VCaP (cell line): ENCODE results near the gene FBXL15.
"Not testable (repeated sequence)": the region's sequence is repeated elsewhere in the genome, so short reads cannot be mapped to it uniquely, and the experiment has no call there.

Source experiments
- H3K27ac ChIP-seq: fragments of 450-650 bp; 2 replicates; pipeline ENCODE4 v1.5.1; 2017
- TF ChIP-seq, protein P1 (sequence below): fragments of 450-650 bp; conservative IDR thresholded peaks from 2 replicates; pipeline ENCODE4 v1.5.1; 2017; ENCODE audit warnings: mild to moderate bottlenecking, moderate library complexity

The FBXL15 gene

DNA sequence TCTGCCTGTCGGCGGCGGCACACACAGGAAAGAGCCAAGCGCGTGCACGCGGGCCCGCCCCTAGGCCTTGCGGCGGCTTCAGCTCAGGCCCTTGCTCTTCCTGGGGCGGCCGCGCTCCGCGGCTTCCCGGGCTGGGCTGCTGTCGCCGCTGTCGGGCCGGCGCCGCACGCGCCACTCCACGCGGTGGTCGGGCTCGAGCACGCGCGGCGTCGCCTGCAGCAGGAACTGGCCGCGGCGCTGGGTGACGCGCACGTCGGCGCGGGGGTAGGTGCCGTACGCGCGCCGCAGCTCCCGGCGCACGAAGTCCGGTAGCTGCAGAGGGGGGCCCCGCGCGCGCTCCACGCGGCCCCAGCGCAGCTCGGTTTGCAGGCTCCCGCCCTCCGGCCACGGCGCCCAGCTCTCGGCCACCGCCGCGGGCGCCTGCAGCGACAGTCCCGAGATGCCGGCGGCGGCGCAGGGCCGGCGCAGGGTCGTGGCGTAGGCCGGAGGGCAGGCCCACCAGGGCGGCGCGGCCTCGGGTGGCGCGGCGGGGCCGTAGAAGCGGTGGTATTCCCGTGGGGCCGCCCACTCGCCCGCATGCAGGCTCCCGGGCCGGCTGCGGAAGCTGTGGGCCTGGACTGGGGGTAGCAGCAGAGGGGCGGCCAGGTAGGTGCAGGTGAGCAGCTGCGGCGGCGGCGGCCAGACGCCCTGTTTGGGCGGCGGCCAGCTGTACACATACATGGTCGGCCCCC, 29.9 kb downstream of the FBXL15 start:
- TF ChIP-seq, protein P1, sequence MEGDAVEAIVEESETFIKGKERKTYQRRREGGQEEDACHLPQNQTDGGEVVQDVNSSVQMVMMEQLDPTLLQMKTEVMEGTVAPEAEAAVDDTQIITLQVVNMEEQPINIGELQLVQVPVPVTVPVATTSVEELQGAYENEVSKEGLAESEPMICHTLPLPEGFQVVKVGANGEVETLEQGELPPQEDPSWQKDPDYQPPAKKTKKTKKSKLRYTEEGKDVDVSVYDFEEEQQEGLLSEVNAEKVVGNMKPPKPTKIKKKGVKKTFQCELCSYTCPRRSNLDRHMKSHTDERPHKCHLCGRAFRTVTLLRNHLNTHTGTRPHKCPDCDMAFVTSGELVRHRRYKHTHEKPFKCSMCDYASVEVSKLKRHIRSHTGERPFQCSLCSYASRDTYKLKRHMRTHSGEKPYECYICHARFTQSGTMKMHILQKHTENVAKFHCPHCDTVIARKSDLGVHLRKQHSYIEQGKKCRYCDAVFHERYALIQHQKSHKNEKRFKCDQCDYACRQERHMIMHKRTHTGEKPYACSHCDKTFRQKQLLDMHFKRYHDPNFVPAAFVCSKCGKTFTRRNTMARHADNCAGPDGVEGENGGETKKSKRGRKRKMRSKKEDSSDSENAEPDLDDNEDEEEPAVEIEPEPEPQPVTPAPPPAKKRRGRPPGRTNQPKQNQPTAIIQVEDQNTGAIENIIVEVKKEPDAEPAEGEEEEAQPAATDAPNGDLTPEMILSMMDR = no peak
- H3K27ac ChIP-seq = peak overlapping the region; percentile 99

DNA sequence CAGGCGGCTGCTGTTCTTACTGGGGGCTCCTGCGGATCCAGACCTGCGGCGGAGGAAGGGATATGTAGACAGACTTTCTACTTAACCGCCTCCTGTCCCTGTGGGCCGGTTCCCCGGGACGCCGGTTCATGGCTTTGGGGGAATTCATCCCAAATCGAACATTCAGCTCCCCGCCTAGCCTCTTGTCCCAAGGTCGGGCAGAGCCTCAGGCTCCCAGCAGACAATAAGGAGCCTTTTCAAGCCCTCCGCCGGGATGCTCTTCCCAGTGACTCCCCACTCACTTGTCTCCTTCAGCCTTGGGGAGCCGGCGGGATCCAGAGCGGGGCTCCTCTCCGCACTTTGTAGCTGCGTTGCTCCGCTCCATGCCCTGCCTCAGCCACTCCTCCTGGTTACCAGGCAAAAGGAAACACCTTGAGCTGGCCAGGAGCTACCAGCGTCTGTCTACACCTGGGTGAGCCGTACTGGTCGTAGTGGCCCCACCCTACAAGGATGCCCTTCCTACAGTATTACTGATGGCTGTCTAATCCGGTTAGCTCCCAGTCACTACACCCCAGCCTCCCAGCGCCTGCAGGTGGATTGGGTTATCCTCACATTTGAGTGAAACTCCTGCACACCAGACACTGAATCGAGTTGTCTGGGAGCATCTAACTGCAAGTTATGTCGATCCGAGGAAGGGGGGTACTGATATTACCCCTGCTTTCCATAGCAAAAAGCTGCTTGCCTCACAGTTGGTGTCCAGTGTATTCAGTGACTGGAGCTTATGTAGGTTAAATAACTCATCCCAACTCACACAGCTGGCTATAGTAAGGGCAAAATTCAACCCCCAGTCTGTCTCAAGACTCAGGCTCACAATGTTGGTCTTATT, 30.7 kb downstream of the FBXL15 start, which contains the start of gene C10orf95:
Gene C10orf95, minus strand, starts transcription at position 439 of the 865 bp plus-strand sequence. CDS start 450 bp downstream, outside the sequence.
- H3K27ac ChIP-seq = peak within 1 kb of the TSS; percentile 99
- TF ChIP-seq, protein P1 = no peak

DNA sequence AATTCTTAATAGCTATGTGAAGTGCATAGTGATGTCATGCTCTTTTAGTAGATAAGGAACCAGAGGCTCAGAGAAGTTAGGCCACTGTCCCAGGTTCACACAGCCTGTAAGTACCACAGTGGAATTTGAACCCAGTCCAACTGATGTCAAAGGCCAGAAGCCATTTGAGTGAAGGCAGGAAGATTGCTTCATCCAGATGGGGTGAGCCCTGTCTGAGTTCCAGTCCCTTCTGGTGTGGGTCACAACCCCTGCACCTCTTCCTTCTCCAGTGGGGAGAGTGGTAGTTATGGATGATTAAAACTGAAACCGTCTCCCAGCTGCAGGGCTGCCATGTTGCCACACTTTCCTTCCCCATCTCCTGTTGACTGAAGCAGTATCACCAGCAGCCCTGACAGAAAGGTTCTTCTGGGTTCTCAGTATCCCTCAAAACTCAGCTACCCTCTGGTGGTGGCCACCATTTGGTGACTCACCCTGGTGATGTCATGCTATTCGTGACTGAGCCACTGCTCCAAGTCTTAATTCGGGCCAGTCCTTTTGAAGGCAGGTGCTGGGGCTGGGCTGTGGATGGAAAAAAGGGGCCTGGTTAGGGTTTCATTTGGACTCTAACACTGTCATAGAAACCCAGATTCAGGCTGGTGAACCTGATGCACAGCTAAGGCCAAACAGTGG, 32.2 kb downstream of the FBXL15 start:
- H3K27ac ChIP-seq = no peak overlapping the region
- TF ChIP-seq, protein P1 = no peak

DNA sequence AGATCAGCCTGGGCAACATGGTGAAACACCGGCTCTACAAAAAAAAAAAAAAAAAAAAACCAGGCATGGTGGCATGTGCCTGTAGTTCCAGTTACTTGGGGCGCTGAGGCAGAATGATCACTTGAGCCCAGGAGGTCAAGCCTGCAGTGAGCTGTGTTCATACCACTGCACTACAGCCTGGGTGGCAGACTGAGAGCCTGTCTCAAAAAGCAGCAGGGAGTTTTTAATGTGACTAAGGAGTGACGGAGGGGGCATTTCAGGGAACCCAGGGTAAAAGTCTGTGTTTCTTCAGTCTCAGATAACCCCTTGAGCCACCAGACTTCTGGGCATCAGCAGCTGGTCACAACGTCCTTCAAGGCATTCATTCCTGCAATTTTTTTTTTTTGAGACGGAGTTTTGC, 32.9 kb downstream of the FBXL15 start:
- no peak overlapping the region for H3K27ac ChIP-seq

DNA sequence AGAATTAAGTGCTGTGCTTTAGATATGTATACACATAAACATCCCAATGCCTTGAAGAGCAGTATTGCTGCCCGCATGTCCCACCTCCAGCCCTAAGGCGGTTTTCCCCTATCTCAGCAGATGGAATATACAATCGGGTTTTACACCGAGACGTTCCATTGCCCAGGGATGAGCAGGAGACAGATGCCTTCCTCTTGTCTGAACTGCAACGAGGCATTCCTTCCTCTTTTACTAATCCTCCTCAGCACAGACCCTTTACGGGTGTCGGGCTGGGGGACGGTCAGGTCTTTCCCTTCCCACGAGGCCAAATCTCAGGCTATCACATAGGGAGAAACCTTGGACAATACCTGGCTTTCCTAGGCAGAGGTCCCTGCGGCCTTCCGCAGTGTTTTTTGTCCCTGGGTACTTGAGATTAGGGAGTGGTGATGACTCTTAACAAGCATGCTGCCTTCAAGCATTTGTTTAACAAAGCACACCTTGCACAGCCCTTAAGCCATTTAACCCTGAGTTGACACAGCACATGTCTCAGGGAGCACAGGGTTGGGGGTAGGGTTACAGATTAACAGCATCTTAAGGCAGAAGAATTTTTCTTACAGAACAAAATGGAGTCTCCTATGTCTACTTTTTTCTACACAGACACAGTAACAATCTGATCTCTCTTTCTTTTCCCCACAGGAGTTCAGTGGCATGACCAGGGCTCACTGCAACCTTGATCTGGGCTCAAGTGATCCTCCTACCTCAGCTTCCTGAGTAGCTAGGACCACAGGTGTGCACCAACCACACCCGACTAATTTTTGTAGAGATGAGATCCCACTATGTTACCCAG, 34.2 kb downstream of the FBXL15 start:
- not testable (repeated sequence) for H3K27ac ChIP-seq

More for the DNA sequence above, 32.9 kb downstream of the FBXL15 start:
- TF ChIP-seq, protein P1 = no peak

DNA sequence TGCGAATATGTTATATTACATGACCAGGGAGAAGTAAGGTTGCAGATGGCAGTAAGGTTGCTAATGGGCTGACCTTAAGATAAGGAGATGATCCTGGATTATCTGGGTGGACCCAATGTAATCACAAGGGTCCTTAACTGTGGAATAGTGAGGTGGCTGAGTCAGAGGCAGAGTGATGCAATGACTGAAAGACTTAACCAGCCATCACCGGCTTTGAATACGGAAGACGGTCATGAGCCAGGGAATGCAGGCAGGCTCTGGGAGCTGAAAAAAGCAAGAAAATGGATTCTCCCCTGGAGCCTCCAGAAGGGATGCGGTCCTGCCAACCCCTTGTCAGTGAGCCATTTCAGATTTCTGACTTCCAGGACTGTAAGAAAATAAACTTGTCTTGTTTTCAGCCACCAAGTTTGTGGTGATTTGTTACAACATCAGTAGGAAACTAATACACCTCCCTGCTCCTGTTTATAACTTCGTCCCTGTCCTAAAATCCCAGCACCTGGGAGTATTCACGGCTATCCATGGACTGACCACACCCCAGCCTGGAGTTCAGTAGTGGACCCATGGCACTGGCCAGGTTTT, 35.3 kb downstream of the FBXL15 start:
- TF ChIP-seq, protein P1 = no peak
- H3K27ac ChIP-seq = no peak overlapping the region

DNA sequence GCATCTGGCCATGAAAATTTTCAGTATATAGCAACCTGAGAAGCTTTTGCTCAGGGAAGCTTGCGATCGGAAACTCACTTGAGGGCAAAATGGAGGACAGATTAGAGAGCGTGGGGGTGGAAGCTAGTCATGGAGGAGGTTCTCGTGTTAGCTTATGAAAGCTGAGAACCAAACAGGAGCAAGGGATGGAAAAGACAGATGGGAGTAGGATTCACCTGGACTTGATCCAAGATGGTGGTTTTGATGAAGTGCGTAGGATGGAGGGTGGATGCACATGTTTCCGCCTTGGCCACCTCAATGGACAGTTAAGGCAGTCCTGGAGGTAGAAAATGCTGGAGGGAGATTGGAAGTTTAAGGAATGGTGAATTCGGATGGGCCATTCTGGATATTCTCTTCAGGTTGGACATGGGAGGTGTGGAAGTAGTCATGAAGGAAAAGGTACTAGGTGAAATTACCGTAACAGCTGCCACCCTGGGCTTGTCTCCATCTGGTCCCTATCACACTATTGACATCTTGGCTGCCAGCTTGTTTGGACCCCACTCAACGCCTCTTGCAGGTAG, 37.0 kb downstream of the FBXL15 start:
- no peak overlapping the region for H3K27ac ChIP-seq
- TF ChIP-seq, protein P1 = no peak
